IMR-90 (cell line): ENCODE measurements around the gene PSMD4.
A peak's percentile ranks its signal among the peaks of the same experiment; 100 is the strongest.

ENCODE experiments used
- CEBPB ChIP-seq: IDR thresholded peaks from 2 replicates; pipeline ENCODE4 v1.6.1; 2012; ENCODE audit warnings: low read depth, low read length, improper control_type of control experiment
- FOS ChIP-seq: fragments of 150-350 bp; IDR thresholded peaks from 2 replicates; pipeline ENCODE4 v1.6.1; 2016; ENCODE audit warnings: low read depth, low read length
- MAZ ChIP-seq: IDR thresholded peaks from 2 replicates; pipeline ENCODE4 v1.6.1; 2012; ENCODE audit warnings: low read depth, mild to moderate bottlenecking, low read length, improper control_type of control experiment, moderate library complexity, borderline replicate concordance
- MXI1 ChIP-seq: IDR thresholded peaks from 2 replicates; pipeline ENCODE4 v1.6.1; 2012; ENCODE audit warnings: low read depth, mild to moderate bottlenecking, low read length, moderate library complexity, borderline replicate concordance
- NFE2L2 ChIP-seq: fragments of 150-350 bp; IDR thresholded peaks from 2 replicates; pipeline ENCODE4 v1.6.1; 2016; ENCODE audit warnings: low read depth, mild to moderate bottlenecking, low read length
- POLR2A ChIP-seq: IDR thresholded peaks from 2 replicates; pipeline ENCODE4 v1.6.1; 2012; ENCODE audit warnings: mild to moderate bottlenecking, low read depth, low read length
- RAD21 ChIP-seq: IDR thresholded peaks from 2 replicates; pipeline ENCODE4 v1.6.1; 2012; ENCODE audit warnings: low read length, improper control_type of control experiment
- RCOR1 ChIP-seq: IDR thresholded peaks from 2 replicates; pipeline ENCODE4 v1.6.1; 2012; ENCODE audit warnings: mild to moderate bottlenecking, low read length, improper control_type of control experiment; ENCODE audit not compliant: insufficient replicate concordance
- RFX5 ChIP-seq: IDR thresholded peaks from 2 replicates; pipeline ENCODE4 v1.8.0; 2012; ENCODE audit warnings: low read depth, mild to moderate bottlenecking, low read length, moderate library complexity
- TF ChIP-seq, protein P1 (sequence below): conservative IDR thresholded peaks from 2 replicates; pipeline ENCODE4 v1.5.1; 2012; ENCODE audit warnings: mild to moderate bottlenecking, low read depth, low read length, improper control_type of control experiment
- TF ChIP-seq, protein P2 (sequence below): fragments of 150-350 bp; IDR thresholded peaks from 2 replicates; pipeline ENCODE4 v1.6.1; 2016; ENCODE audit warnings: low read depth, mild to moderate bottlenecking, low read length, moderate library complexity, borderline replicate concordance

DNA sequence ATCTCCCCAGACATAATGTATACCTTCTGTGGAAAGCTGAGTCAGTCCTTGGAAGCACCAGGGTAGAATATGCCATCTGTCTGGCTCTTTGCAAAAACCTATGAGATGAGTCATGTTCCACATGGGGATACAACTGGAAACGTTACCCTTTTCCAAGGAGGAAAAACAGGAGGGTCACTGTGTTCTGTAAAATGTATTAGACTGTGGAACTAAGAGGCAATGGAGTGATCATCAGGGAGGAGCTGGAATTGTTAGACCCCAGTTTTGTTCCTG is 16.1 kb upstream of the PSMD4 start:
- TF ChIP-seq, protein P1, sequence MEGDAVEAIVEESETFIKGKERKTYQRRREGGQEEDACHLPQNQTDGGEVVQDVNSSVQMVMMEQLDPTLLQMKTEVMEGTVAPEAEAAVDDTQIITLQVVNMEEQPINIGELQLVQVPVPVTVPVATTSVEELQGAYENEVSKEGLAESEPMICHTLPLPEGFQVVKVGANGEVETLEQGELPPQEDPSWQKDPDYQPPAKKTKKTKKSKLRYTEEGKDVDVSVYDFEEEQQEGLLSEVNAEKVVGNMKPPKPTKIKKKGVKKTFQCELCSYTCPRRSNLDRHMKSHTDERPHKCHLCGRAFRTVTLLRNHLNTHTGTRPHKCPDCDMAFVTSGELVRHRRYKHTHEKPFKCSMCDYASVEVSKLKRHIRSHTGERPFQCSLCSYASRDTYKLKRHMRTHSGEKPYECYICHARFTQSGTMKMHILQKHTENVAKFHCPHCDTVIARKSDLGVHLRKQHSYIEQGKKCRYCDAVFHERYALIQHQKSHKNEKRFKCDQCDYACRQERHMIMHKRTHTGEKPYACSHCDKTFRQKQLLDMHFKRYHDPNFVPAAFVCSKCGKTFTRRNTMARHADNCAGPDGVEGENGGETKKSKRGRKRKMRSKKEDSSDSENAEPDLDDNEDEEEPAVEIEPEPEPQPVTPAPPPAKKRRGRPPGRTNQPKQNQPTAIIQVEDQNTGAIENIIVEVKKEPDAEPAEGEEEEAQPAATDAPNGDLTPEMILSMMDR: no peak
- TF ChIP-seq FOS (peak; percentile 94), MAZ (no peak), NFE2L2 (peak; percentile 64), MXI1 (peak; percentile 60; the same call in 1 of the 2 replicates), POLR2A (no peak), CEBPB (no peak), RFX5 (no peak), RAD21 (no peak), RCOR1 (peak; percentile 20)
- TF ChIP-seq, protein P2, sequence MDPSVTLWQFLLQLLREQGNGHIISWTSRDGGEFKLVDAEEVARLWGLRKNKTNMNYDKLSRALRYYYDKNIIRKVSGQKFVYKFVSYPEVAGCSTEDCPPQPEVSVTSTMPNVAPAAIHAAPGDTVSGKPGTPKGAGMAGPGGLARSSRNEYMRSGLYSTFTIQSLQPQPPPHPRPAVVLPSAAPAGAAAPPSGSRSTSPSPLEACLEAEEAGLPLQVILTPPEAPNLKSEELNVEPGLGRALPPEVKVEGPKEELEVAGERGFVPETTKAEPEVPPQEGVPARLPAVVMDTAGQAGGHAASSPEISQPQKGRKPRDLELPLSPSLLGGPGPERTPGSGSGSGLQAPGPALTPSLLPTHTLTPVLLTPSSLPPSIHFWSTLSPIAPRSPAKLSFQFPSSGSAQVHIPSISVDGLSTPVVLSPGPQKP: no peak
